Kidney epithelial cell (primary cell): ENCODE data around the gene RNU1-3. TPM values are rescaled to one million over a fixed set of nuclear protein-coding genes. Genes with fewer than 3 reads are reported as not detected.
"Not testable (repeated sequence)": the region's sequence is repeated elsewhere in the genome, so short reads cannot be mapped to it uniquely, and the experiment has no call there.

Experiments used
- DNase-seq: peaks from one replicate; pipeline ENCODE4 v3.0.0-alpha.2; 2010; ENCODE audit warnings: low read depth
- H3K27me3 ChIP-seq: 2 replicates; pipeline ENCODE4 v1.6.0; 2011; ENCODE audit warnings: low read length; ENCODE audit not compliant: control insufficient read depth, insufficient read depth
- H3K36me3 ChIP-seq: 2 replicates; pipeline ENCODE4 v1.5.1; 2011; ENCODE audit warnings: low read length; ENCODE audit not compliant: control insufficient read depth, insufficient read depth
- H3K4me3 ChIP-seq: 2 replicates; pipeline ENCODE4 v1.5.1; 2011; ENCODE audit warnings: low read depth, mild to moderate bottlenecking, control low read depth, low read length
- total RNA-seq: library from RNA; depleted of rRNA; stranded (reverse); fragments of >200 nt; gene quantifications from 2 replicates; pipeline ENCODE4 v1.2.3, GENCODE V29; 2015
- TF ChIP-seq, protein P1 (sequence below): IDR thresholded peaks from 2 replicates; pipeline ENCODE4 v1.5.1; 2011; ENCODE audit warnings: mild to moderate bottlenecking, moderate library complexity, low read length, control low read depth, inconsistent platforms; ENCODE audit not compliant: insufficient read depth, poor library complexity, severe bottlenecking

The RNU1-3 gene
- total RNA-seq, 1 donor from 2014 or later: under 0.01 TPM

DNA sequence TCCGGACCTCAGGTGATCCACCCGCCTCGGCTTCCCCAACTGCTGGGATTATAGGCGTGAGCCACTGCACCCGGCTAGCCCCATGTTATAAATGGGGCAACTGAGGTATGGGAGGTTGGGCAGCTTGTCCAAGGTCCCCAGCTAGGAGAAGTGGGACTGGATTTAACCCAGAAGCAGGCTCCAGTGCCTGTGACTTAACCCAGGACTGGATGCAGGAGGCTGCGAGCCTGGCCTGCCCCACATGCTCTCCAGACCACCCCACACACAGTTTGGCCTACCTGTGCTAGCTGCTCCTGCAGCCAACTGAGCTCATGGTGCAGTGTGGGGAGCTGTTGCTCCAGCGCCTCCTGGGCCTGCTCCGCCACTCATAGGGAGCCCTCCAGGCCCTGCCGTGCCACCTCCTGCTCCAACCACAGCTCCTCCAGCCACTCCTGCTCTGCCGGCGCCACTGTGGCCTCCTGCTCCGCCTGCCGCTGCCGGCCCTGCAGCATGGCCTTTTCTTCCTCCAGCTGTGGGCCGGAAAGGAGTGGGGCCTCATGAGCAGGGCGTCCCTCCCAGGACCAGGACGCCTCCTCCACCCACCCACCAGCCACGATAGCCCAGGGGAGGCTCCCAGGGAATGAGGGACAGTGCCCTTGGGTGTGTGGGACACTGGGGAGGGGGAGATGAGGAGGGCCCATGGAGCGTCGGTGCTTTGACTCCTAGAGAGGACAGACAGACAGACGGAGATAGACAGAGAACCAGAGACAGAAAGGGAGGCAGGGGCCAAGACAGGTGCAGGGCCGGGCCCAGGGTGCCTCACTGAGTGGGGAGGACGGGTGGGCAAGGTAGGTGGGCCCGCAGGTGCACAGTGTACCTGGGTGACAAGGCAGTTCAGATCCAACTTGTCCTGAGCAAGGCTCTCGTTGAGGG lies 41.0 kb downstream of the RNU1-3 start:
- DNase-seq: no peak
- TF ChIP-seq, protein P1, sequence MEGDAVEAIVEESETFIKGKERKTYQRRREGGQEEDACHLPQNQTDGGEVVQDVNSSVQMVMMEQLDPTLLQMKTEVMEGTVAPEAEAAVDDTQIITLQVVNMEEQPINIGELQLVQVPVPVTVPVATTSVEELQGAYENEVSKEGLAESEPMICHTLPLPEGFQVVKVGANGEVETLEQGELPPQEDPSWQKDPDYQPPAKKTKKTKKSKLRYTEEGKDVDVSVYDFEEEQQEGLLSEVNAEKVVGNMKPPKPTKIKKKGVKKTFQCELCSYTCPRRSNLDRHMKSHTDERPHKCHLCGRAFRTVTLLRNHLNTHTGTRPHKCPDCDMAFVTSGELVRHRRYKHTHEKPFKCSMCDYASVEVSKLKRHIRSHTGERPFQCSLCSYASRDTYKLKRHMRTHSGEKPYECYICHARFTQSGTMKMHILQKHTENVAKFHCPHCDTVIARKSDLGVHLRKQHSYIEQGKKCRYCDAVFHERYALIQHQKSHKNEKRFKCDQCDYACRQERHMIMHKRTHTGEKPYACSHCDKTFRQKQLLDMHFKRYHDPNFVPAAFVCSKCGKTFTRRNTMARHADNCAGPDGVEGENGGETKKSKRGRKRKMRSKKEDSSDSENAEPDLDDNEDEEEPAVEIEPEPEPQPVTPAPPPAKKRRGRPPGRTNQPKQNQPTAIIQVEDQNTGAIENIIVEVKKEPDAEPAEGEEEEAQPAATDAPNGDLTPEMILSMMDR: no peak
- H3K36me3 ChIP-seq: peaks cover 8% of the 10 kb centered on the region
- H3K27me3 ChIP-seq: no peaks in the 10 kb centered on the region
- no peak overlapping the region for H3K4me3 ChIP-seq

DNA sequence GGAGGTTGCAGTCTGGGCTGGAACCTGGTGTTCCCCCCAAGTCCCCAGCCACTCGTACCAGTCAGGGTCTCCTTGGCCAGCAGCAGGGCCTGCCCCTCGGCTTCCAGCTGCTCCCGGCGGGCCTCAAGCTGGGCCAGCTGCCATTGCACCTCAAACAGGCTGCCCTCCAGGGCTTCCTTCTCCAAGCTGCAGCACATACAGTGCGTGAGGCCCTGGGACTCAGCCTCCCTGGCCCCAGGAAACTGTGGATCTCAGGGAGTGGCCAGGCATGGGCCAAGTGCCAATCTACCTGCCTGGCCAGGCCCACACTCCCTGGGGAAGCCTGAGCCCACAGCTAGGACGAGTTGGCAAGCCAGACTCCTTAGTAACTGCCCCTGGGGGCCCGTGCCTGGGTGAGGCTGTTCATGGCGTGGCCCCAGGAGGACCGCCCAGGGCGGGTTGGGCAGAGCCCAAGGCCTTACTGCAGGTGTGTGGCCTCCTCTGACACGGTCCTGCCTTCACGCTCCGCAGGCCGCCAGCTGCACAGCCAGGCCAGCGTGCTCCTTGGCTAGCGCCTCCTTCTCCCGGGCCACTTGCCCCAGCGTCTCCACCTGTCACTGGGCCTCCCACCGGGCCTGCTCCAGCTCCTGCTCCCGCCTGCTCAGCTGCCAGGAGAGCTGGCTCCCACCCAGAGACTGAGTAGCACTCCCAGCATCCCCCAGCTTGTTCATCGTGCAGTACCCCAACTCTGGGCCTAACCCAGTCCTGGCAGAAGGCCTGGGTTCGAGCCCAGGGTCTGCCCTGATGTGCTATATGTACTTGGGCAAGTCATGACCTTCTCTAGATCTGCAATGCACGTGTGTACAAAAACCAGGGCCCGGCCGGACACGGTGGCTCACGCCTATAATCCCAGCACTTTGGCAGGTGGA lies 42.7 kb downstream of the RNU1-3 start:
- not testable (repeated sequence) for DNase-seq, H3K36me3 ChIP-seq, H3K4me3 ChIP-seq, H3K27me3 ChIP-seq

DNA sequence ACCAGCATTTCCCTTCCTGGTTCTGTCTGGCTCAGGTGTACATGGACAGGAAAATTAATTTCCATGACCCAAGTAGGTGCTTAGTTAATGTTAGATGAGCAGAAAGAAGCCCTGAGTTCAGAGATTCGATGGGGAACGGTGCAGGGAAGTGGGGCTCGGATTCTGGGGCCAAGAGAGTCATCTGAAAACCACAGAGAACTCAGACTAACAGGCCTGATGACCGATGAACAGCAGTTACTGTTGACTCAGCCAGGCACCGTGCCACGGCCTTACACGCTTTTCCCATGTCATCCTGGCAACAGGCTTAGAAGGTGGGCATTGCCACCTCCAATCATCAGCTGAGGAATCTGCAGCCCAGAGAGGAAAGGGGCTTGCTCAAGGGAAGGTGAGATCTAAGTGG lies 43.4 kb downstream of the RNU1-3 start:
- not testable (repeated sequence) for H3K4me3 ChIP-seq, DNase-seq, H3K36me3 ChIP-seq

DNA sequence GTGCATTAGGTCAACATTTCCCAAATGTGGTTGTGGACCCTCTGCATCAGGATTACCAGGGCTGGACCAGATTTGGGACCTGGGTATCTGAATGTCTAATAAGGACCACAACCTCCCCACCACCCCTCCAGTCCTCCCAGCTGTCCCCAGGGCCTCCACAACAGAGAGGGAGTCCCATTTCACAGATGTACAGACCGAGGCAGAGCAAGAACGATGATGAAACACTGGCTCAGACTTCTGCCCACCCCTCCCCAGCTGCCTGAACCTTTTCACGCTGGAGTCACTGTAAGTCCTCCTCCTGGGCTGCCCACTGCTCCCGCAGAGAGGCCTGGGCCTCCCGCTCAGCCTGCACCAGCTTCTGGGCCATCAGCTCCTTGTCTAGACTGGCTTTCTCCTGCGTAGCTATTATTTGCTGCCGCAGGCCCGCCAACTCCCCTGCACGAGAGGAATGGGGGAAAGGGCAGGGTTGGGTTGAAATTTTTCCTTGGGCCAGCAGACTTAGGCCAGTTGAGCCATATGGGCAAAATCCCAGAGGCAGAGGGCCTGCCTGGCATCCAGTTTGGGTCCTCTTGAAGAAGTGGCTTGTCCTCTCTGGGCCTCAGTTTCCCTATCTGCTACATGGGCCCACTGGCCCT lies 45.0 kb downstream of the RNU1-3 start:
- not testable (repeated sequence) for H3K4me3 ChIP-seq, H3K27me3 ChIP-seq, H3K36me3 ChIP-seq, DNase-seq

More for the DNA sequence above, 43.4 kb downstream of the RNU1-3 start:
- H3K27me3 ChIP-seq: not testable (repeated sequence)

DNA sequence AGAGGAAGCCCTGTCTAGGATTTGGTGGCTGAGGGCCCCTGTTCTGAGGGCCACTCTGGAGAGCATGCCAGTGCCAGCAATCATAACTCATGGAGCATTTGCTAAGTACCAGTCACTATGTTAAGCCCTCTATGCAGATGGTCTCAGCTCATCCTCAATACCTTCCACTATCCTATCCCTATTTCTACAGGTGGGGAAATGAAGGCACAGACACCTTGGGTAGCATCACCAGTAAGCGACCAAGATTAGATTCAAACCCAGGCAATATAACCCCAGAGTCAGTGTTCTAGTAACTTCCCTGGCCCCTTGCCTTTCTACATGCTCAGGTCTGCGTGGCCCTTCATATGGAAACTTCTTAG lies 45.5 kb downstream of the RNU1-3 start:
- no peak overlapping the region for H3K4me3 ChIP-seq
- no peak for DNase-seq
- TF ChIP-seq, protein P1: no peak
- peaks cover 7% of the 10 kb centered on the region for H3K36me3 ChIP-seq
- no peaks in the 10 kb centered on the region for H3K27me3 ChIP-seq

DNA sequence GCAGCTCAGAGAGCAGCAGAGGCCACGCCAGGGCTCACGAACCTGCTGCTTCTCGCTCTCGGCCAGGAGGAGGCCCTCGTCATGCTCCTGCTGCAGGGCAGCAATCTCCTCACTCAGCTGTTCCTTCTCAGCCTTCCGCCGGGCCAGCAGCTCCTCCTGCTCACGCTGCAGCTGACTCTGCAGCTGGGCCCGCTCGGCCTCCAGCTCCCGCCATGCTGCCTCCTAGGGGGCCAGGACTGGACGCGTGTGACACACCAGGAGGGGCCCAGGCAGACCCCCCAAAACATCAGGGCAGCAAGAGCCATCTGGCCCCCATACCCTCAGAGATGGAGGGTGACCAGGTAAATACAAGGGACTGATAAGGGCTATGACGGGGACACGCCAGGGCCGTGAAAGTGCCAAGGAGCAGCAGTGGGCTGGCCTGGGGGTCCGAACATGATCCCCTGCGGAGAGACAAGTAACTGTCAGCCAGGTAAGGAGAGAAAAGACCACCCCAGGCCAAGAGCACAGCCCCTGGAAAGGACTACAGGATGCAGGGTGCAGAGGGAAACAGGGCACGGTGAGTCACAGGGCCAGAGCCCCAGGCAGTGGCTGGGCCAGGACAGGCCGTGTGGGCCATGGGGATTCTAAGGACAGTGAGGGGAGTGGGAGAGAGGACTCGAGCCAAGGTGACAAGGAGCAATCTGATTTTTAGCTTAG lies 46.8 kb downstream of the RNU1-3 start:
- not testable (repeated sequence) for DNase-seq, H3K4me3 ChIP-seq, H3K36me3 ChIP-seq, H3K27me3 ChIP-seq

DNA sequence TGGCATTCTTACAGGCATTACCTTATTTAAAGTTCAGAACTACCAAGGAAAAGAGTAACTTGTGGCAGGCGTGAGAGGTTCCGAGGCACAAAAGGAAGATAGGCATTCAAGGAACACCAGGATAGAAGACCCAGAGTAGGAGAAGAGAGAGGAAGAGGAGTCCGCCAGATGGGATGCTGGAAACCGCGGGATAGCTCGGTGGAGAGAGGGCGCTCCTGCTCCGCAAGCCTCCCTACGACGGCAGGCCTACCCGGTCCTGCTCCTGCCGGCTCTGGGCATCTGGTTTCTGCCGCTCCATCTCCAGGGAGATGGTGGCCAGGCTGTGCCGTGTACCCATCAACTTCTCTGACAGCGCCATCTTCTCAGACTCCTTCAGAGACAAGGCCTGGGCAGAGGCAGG lies 48.0 kb downstream of the RNU1-3 start:
- H3K36me3 ChIP-seq: peaks cover 2% of the 10 kb centered on the region
- TF ChIP-seq, protein P1: no peak
- H3K4me3 ChIP-seq: no peak overlapping the region
- DNase-seq: no peak
- H3K27me3 ChIP-seq: no peaks in the 10 kb centered on the region
